ENCODE measurements around the gene MCM3AP.

The MCM3AP gene

GRCh38 chr21:46285206-46285661 lies at the start of gene MCM3AP:
Gene MCM3AP, minus strand, starts transcription at chr21:46285611. Its CDS starts 325 bp downstream, at chr21:46285286.
- DNase-seq (ENCODE audit: low read depth) = no peak

- no peak for DNase-seq (ENCODE audit: low read depth)
These were observed 49.1 kb upstream of the MCM3AP start for GRCh38 chr21:46334351-46335140.

GRCh38 chr21:46329796-46330195 lies 44.4 kb upstream of the MCM3AP start:
- DNase-seq (ENCODE audit: low read depth) = no peak

GRCh38 chr21:46328151-46328550 lies 42.7 kb upstream of the MCM3AP start:
- DNase-seq (ENCODE audit: low read depth) = no peak

- DNase-seq (ENCODE audit: low read depth) = no peak
These were observed 42.3 kb upstream of the MCM3AP start for GRCh38 chr21:46327711-46328110.

GRCh38 chr21:46326110-46326703 lies 40.8 kb upstream of the MCM3AP start:
- no peak for DNase-seq (ENCODE audit: low read depth)

- DNase-seq (ENCODE audit: low read depth) = no peak
These were observed 39.9 kb upstream of the MCM3AP start for GRCh38 chr21:46325073-46325912.

- peak; percentile 72 for DNase-seq (ENCODE audit: low read depth)
These were observed 39.1 kb upstream of the MCM3AP start for GRCh38 chr21:46324390-46325072.

- DNase-seq (ENCODE audit: low read depth) = peak; percentile 94
These were observed 38.4 kb upstream of the MCM3AP start, which contains the start of the genes C21orf58 and PCNT for GRCh38 chr21:46323710-46324389. Gene C21orf58, minus strand, starts transcription at chr21:46323870. Its CDS starts 1,132 bp downstream, at chr21:46322738. Gene PCNT, plus strand, starts transcription at chr21:46324156. Its CDS starts 73 bp downstream, at chr21:46324229.

GRCh38 chr21:46323227-46323709 lies 37.9 kb upstream of the MCM3AP start:
- no peak for DNase-seq (ENCODE audit: low read depth)

- no peak for DNase-seq (ENCODE audit: low read depth)
These were observed 37.2 kb upstream of the MCM3AP start for GRCh38 chr21:46322351-46323226.

GRCh38 chr21:46320331-46320801 lies 35.0 kb upstream of the MCM3AP start:
- DNase-seq (ENCODE audit: low read depth) = no peak

- DNase-seq (ENCODE audit: low read depth) = no peak
These were observed 33.8 kb upstream of the MCM3AP start for GRCh38 chr21:46319186-46319585.

GRCh38 chr21:46318464-46318845 lies 33.0 kb upstream of the MCM3AP start:
- no peak for DNase-seq (ENCODE audit: low read depth)

GRCh38 chr21:46317710-46318463 lies 32.5 kb upstream of the MCM3AP start:
- DNase-seq (ENCODE audit: low read depth) = no peak

GRCh38 chr21:46316708-46317324 lies 31.4 kb upstream of the MCM3AP start:
- no peak for DNase-seq (ENCODE audit: low read depth)

GRCh38 chr21:46314441-46315020 lies 29.1 kb upstream of the MCM3AP start:
- DNase-seq (ENCODE audit: low read depth) = no peak

- DNase-seq (ENCODE audit: low read depth) = no peak
These were observed 27.5 kb upstream of the MCM3AP start for GRCh38 chr21:46312949-46313348.

Measured in stimulated activated CD8-positive, alpha-beta memory T cell treated with anti-CD3 and anti-CD28 coated beads, Interleukin-7, amount 100 ng/mL, for 24 hours (primary cell).